Vagina (tissue), 2 donors: ENCODE measurements around the gene TBCD.

ENCODE experiments used
- CTCF ChIP-seq, 3 experiments: fragments of 450-650 bp in 2 of 3; fragments of 200-600 bp in 1 of 3; sonication (generic) in 1 of 3; IDR thresholded peaks; one replicate each; pipeline ENCODE4 v1.5.1; 2017 to 2019; ENCODE audit warnings: antibody characterized with exemption in 3 of 3, mild to moderate bottlenecking in 2 of 3, moderate library complexity in 2 of 3
- POLR2A ChIP-seq, 2 donors: fragments of 450-650 bp; IDR thresholded peaks; one replicate each; pipeline ENCODE4 v1.6.1; 2017; ENCODE audit warnings: antibody characterized with exemption in 2 of 2, mild to moderate bottlenecking in 2 of 2, moderate library complexity in 2 of 2
- POLR2AphosphoS5 ChIP-seq, 2 donors: sonication (generic); formaldehyde crosslinking; IDR thresholded peaks; one replicate each; pipeline ENCODE4 v1.9.0; 2017; ENCODE audit warnings: antibody characterized with exemption in 2 of 2, mild to moderate bottlenecking in 2 of 2, low read depth in 1 of 2; ENCODE audit not compliant: insufficient read depth in 1 of 2

- no peak for TF ChIP-seq CTCF (IDR thresholded peaks at IDR 0.05)
- no peak for TF ChIP-seq POLR2A (IDR thresholded peaks at IDR 0.05)
- no peak for TF ChIP-seq POLR2AphosphoS5 (IDR thresholded peaks at IDR 0.05; ENCODE audit: insufficient read depth in 1 of 2, low read depth in 1 of 2)
Measured at GRCh38 chr17:82753201-82753464, 1.3 kb downstream of the TBCD start.
